Measurements from ENCODE around the gene TDRD9.

The TDRD9 gene

GRCh38 chr14:104096318-104096717, 168.1 kb downstream of the TDRD9 start:
- TF ChIP-seq GATA1 (IDR thresholded peaks at IDR 0.05; ENCODE audit: low read depth, low read length) (no peak), POLR2A (IDR thresholded peaks at IDR 0.05; ENCODE audit: low read length) (no peak)
- DNase-seq: no peak

GRCh38 chr14:104096751-104097700, 168.8 kb downstream of the TDRD9 start:
- no peak for DNase-seq
- no peak for TF ChIP-seq GATA1 (IDR thresholded peaks at IDR 0.05; ENCODE audit: low read depth, low read length)
- TF ChIP-seq POLR2A (IDR thresholded peaks at IDR 0.05; ENCODE audit: low read length): no peak

DNA sequence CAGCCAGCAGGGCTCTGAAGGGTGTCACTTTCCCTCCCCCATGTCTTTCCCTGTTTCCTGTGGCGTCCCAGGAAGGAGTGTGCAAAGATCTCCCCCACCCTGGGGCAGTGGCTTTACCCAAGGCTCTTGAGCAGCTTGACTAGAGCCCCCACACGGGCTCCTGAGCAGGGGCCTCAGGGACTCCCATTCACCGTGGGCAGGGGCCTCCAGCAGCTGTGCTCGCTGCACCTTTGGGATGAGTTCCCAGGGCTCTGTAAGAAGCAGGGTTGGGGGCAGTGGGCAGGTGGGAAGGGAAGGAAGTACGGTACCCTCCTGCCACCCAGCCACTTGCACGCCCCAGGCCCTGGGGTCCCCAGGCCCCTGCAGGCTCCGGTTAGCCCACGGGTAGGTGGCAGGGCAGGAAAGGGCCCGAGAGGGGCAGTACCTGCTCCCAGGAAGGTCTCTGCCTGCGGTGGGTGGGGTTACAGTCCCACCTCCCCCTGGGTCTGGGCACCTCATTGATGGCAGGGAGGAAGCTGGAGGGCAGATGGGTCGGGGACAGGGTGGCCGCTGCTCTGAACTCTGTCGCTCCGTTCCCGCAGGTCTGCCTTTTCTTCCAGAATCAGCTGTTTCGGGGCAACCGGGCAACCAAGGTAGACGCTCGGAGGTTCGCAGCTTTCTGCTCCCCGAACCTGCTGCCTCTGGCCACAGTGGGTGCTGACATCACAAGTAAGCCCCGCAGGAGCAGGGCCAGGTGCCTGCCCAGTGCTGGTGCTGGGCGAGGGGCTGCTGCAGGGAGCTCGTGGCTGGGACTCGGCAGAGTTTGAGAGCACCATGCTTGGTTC, 170.2 kb downstream of the TDRD9 start:
- no peak for DNase-seq
- TF ChIP-seq GATA1 (IDR thresholded peaks at IDR 0.05; ENCODE audit: low read depth, low read length) (no peak), POLR2A (IDR thresholded peaks at IDR 0.05; ENCODE audit: low read length) (no peak)

DNA sequence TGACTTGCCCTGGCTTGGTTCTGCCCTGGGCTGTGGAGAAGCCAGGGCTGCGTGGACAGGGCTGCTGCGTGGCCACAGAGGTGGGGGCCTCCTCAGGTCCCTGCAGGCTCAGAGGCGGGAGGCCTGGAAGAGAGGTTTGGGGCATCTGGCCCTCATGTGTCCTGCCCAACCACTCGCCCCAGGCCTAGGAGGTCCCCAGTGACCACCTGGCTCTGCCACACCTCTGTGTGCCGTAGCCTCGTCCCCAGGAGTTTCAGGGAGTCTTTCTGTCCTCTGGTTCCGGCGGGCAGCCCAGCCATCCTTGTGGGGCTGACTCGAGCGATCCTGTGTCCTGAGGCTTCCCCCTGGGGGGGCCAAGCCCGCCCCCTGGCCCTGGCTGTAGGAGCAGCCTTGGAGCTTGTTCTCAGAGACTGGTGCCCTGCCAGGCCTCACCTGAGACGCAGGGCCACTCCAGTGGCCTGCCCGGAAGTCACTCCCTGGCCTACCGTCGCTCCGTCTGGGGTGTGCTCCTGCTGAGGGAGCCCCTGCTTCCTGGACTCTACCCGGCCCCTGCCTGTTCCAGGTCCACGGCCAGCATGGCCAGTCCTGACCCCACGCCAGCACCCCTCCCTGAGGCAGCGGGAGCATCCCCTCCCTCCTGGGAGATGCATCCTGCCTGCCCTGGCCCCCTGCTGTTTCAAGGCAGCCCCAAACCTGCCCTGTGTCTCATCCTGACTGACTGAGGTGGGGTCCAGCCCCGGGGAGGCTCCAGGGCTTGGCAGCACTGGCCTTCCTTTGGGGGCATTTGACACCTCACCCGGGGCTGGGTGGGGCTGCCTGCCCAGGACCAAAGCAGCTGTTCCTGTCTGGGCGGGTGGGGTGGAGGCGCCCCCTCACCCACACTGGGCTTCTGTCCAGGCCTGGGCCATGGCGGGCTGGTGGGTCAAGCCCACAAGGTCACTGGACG, 171.1 kb downstream of the TDRD9 start:
- no peak for DNase-seq
- TF ChIP-seq GATA1 (IDR thresholded peaks at IDR 0.05; ENCODE audit: low read depth, low read length) (no peak), POLR2A (IDR thresholded peaks at IDR 0.05; ENCODE audit: low read length) (no peak)

GRCh38 chr14:104100171-104101085, 172.2 kb downstream of the TDRD9 start:
- DNase-seq: no peak
- TF ChIP-seq POLR2A (IDR thresholded peaks at IDR 0.05; ENCODE audit: low read length) (no peak), GATA1 (IDR thresholded peaks at IDR 0.05; ENCODE audit: low read depth, low read length) (no peak)

DNA sequence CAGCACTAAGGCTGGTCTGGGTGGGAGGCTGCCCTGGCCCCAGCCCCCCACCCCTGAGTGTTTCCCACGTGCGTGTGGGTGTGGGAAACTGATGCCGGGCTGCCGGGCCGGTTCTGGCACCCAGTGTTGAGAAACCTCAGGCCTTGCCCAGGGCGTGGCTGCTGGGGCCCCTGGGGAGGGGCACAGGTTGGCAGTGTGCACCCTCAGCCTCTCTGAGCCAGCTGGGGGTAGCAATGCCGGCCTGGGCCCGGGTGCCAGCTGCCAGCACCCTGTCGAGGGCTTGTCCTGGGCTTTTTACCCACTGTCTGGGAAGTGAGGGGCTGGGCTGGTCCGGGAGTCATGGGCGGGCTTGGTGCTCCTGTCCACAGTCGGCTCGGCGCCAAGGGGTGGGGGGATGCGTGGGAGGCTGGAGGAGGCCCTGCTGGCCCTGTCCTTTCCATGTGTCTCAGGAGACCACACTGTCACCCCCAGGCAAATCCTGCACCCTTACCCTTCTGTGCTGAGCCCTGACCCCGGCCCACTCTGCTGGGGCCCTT, 172.9 kb downstream of the TDRD9 start:
- DNase-seq: no peak
- no peak for TF ChIP-seq GATA1 (IDR thresholded peaks at IDR 0.05; ENCODE audit: low read depth, low read length)
- no peak for TF ChIP-seq POLR2A (IDR thresholded peaks at IDR 0.05; ENCODE audit: low read length)

GRCh38 chr14:104101651-104102281, 173.5 kb downstream of the TDRD9 start:
- no peak for DNase-seq
- TF ChIP-seq POLR2A (IDR thresholded peaks at IDR 0.05; ENCODE audit: low read length) (no peak), GATA1 (IDR thresholded peaks at IDR 0.05; ENCODE audit: low read depth, low read length) (no peak)

All from erythroblast (primary cell).